LNCAP (cell line): ENCODE results near the gene GRK2.

Source experiments
- CTCF ChIP-seq: fragments of 450-650 bp; IDR thresholded peaks from 2 replicates; pipeline ENCODE4 v1.5.1; 2017; ENCODE audit warnings: mild to moderate bottlenecking

GRK2 gene

GRCh38 chr11:67299471-67300191 lies 33.4 kb downstream of the GRK2 start:
- TF ChIP-seq CTCF = no peak

- TF ChIP-seq CTCF = no peak
Measured at GRCh38 chr11:67300256-67300755, 34.0 kb downstream of the GRK2 start.

GRCh38 chr11:67300756-67301312 lies 34.6 kb downstream of the GRK2 start:
- no peak for TF ChIP-seq CTCF

GRCh38 chr11:67301313-67301921 lies 35.1 kb downstream of the GRK2 start:
- TF ChIP-seq CTCF = no peak

- no peak for TF ChIP-seq CTCF
Measured at GRCh38 chr11:67301951-67302516, 35.8 kb downstream of the GRK2 start.

- TF ChIP-seq CTCF = no peak
Measured at GRCh38 chr11:67302571-67303131, 36.4 kb downstream of the GRK2 start.

- no peak for TF ChIP-seq CTCF
Measured at GRCh38 chr11:67303132-67303834, 37.0 kb downstream of the GRK2 start, which contains the start of gene SSH3. TSS of gene SSH3 (plus strand) at chr11:67303530. CDS start at chr11:67303626, 96 bp downstream.
